Measurements from ENCODE around the gene CGB8.
"Not testable (repeated sequence)": the region's sequence is repeated elsewhere in the genome, so short reads cannot be mapped to it uniquely, and the experiment has no call there.

CGB8 gene

GRCh38 chr19:49049011-49049410 lies at the start of gene CGB8:
CGB8 (minus strand) TSS chr19:49049111; CDS start chr19:49048739, 372 bp downstream.
- H3K36me3 Mint-ChIP-seq, ATAC-seq, H3K27me3 Mint-ChIP-seq, H3K4me3 Mint-ChIP-seq, H3K27ac Mint-ChIP-seq, H3K9me3 Mint-ChIP-seq, H3K4me1 Mint-ChIP-seq: not testable (repeated sequence)

GRCh38 chr19:49097453-49098288 lies 48.8 kb upstream of the CGB8 start:
- peak; percentile 83 for ATAC-seq
- Mint-ChIP-seq H3K9me3 (no peaks in the 10 kb centered on the region), H3K27ac (no peak overlapping the region), H3K4me3 (no peak overlapping the region), H3K27me3 (no peaks in the 10 kb centered on the region), H3K36me3 (peaks cover 47% of the 10 kb centered on the region), H3K4me1 (peaks cover 14% of the 10 kb centered on the region)

GRCh38 chr19:49094505-49095482 lies 45.9 kb upstream of the CGB8 start:
- Mint-ChIP-seq H3K9me3 (no peaks in the 10 kb centered on the region), H3K36me3 (peaks cover 52% of the 10 kb centered on the region), H3K4me1 (peaks cover 34% of the 10 kb centered on the region), H3K27me3 (no peaks in the 10 kb centered on the region), H3K27ac (no peak overlapping the region), H3K4me3 (no peak overlapping the region)
- no peak for ATAC-seq

- no peak for ATAC-seq
- Mint-ChIP-seq H3K27me3 (no peaks in the 10 kb centered on the region), H3K36me3 (peaks cover 45% of the 10 kb centered on the region), H3K27ac (no peak overlapping the region), H3K4me1 (peaks cover 36% of the 10 kb centered on the region), H3K4me3 (no peak overlapping the region), H3K9me3 (no peaks in the 10 kb centered on the region)
These were observed 43.8 kb upstream of the CGB8 start for GRCh38 chr19:49092686-49093085.

GRCh38 chr19:49091391-49092038 lies 42.6 kb upstream of the CGB8 start:
- H3K27me3 Mint-ChIP-seq = no peaks in the 10 kb centered on the region
- H3K4me3 Mint-ChIP-seq = no peak overlapping the region
- no peaks in the 10 kb centered on the region for H3K9me3 Mint-ChIP-seq
- no peak for ATAC-seq
- H3K4me1 Mint-ChIP-seq = peaks cover 48% of the 10 kb centered on the region
- no peak overlapping the region for H3K27ac Mint-ChIP-seq
- peaks cover 52% of the 10 kb centered on the region for H3K36me3 Mint-ChIP-seq

GRCh38 chr19:49086296-49086695 lies 37.4 kb upstream of the CGB8 start:
- H3K36me3 Mint-ChIP-seq = peaks cover 33% of the 10 kb centered on the region
- no peaks in the 10 kb centered on the region for H3K27me3 Mint-ChIP-seq
- peak overlapping the region; percentile 100 for H3K4me3 Mint-ChIP-seq
- peaks cover 34% of the 10 kb centered on the region for H3K4me1 Mint-ChIP-seq
- ATAC-seq = no peak
- H3K27ac Mint-ChIP-seq = peak overlapping the region; percentile 87
- H3K9me3 Mint-ChIP-seq = no peaks in the 10 kb centered on the region

GRCh38 chr19:49085868-49086232 lies 36.9 kb upstream of the CGB8 start:
- Mint-ChIP-seq H3K4me3 (peak overlapping the region; percentile 100), H3K4me1 (peaks cover 30% of the 10 kb centered on the region), H3K9me3 (no peaks in the 10 kb centered on the region), H3K36me3 (peaks cover 29% of the 10 kb centered on the region), H3K27me3 (no peaks in the 10 kb centered on the region), H3K27ac (peak overlapping the region; percentile 87)
- no peak for ATAC-seq

GRCh38 chr19:49085020-49085867 lies 36.3 kb upstream of the CGB8 start, which contains the start of gene SNRNP70:
SNRNP70 (plus strand) TSS chr19:49085451; CDS start chr19:49086415, 964 bp downstream.
- H3K36me3 Mint-ChIP-seq = peaks cover 23% of the 10 kb centered on the region
- ATAC-seq = peak; percentile 98

GRCh38 chr19:49084206-49085019 lies 35.5 kb upstream of the CGB8 start:
- Mint-ChIP-seq H3K27me3 (no peaks in the 10 kb centered on the region), H3K36me3 (peaks cover 19% of the 10 kb centered on the region), H3K9me3 (no peaks in the 10 kb centered on the region), H3K4me1 (peaks cover 22% of the 10 kb centered on the region), H3K4me3 (peak overlapping the region; percentile 100), H3K27ac (peak overlapping the region; percentile 87)
- no peak for ATAC-seq

More at GRCh38 chr19:49085020-49085867, 36.3 kb upstream of the CGB8 start, which contains the start of gene SNRNP70:
- H3K27me3 Mint-ChIP-seq = no peaks in the 10 kb centered on the region
- H3K9me3 Mint-ChIP-seq = no peaks in the 10 kb centered on the region
- H3K27ac Mint-ChIP-seq = peak within 1 kb of the TSS; percentile 87
- H3K4me1 Mint-ChIP-seq = peaks cover 24% of the 10 kb centered on the region
- peak within 1 kb of the TSS; percentile 100 for H3K4me3 Mint-ChIP-seq

GRCh38 chr19:49081273-49081672 lies 32.4 kb upstream of the CGB8 start:
- no peak for ATAC-seq
- H3K9me3 Mint-ChIP-seq = no peaks in the 10 kb centered on the region
- H3K4me1 Mint-ChIP-seq = peaks cover 6% of the 10 kb centered on the region
- H3K27ac Mint-ChIP-seq = no peak overlapping the region
- H3K27me3 Mint-ChIP-seq = peaks cover 14% of the 10 kb centered on the region
- H3K4me3 Mint-ChIP-seq = no peak overlapping the region
- H3K36me3 Mint-ChIP-seq = peaks cover 4% of the 10 kb centered on the region

GRCh38 chr19:49080392-49080791 lies 31.5 kb upstream of the CGB8 start:
- Mint-ChIP-seq H3K36me3 (no peaks in the 10 kb centered on the region), H3K9me3 (no peaks in the 10 kb centered on the region), H3K27me3 (peaks cover 23% of the 10 kb centered on the region), H3K4me1 (peaks cover 2% of the 10 kb centered on the region), H3K4me3 (no peak overlapping the region), H3K27ac (no peak overlapping the region)
- no peak for ATAC-seq

GRCh38 chr19:49074869-49075268 lies 26.0 kb upstream of the CGB8 start:
- not testable (repeated sequence) for H3K27ac Mint-ChIP-seq, H3K4me3 Mint-ChIP-seq
- peaks cover 18% of the 10 kb centered on the region for H3K4me1 Mint-ChIP-seq

GRCh38 chr19:49073514-49074378 lies 24.8 kb upstream of the CGB8 start:
- Mint-ChIP-seq H3K4me3 (peak overlapping the region; percentile 32), H3K27me3 (peaks cover 81% of the 10 kb centered on the region), H3K36me3 (peaks cover 6% of the 10 kb centered on the region), H3K9me3 (peaks cover 9% of the 10 kb centered on the region), H3K27ac (no peak overlapping the region), H3K4me1 (peaks cover 18% of the 10 kb centered on the region)
- ATAC-seq = no peak

More at GRCh38 chr19:49074869-49075268, 26.0 kb upstream of the CGB8 start:
- ATAC-seq, H3K9me3 Mint-ChIP-seq, H3K36me3 Mint-ChIP-seq: not testable (repeated sequence)
- H3K27me3 Mint-ChIP-seq = peaks cover 70% of the 10 kb centered on the region
